ACC112 (cell line): Measurements from ENCODE around the gene FCGR1A.
"Not testable (repeated sequence)": the region's sequence is repeated elsewhere in the genome, so short reads cannot be mapped to it uniquely, and the experiment has no call there.

ENCODE experiments used
- H2AFZ ChIP-seq: fragments of 200-600 bp; sonication (generic); one replicate; pipeline ENCODE4 v1.6.0; 2017; ENCODE audit warnings: antibody characterized with exemption, low read length; ENCODE audit not compliant: unreplicated experiment
- H3K27ac ChIP-seq: fragments of 200-600 bp; sonication (generic); 2 replicates; pipeline ENCODE4 v1.5.1; 2014; ENCODE audit warnings: low read depth, mild to moderate bottlenecking, antibody characterized with exemption, low read length, moderate library complexity
- H3K27me3 ChIP-seq: fragments of 200-600 bp; sonication (generic); 2 replicates; pipeline ENCODE4 v1.6.1; 2014; ENCODE audit warnings: mild to moderate bottlenecking, antibody characterized with exemption, low read length, moderate library complexity, mixed read lengths; ENCODE audit not compliant: insufficient read depth
- H3K36me3 ChIP-seq: fragments of 200-600 bp; sonication (generic); 2 replicates; pipeline ENCODE4 v1.6.1; 2016; ENCODE audit warnings: mild to moderate bottlenecking, antibody characterized with exemption, low read length, moderate library complexity, mixed read lengths; ENCODE audit not compliant: insufficient read depth
- H3K4me1 ChIP-seq: fragments of 200-600 bp; sonication (generic); one replicate; pipeline ENCODE4 v1.6.1; 2016; ENCODE audit warnings: low read length, mixed read lengths; ENCODE audit not compliant: insufficient read depth, unreplicated experiment, control insufficient read depth
- H3K4me3 ChIP-seq: fragments of 200-600 bp; sonication (generic); 2 replicates; pipeline ENCODE4 v1.5.1; 2014; ENCODE audit warnings: mild to moderate bottlenecking, low read depth, low read length
- H3K79me2 ChIP-seq: fragments of 200-600 bp; sonication (generic); one replicate; pipeline ENCODE4 v1.6.0; 2016; ENCODE audit warnings: low read length; ENCODE audit not compliant: control insufficient read depth, unreplicated experiment, insufficient read depth

Gene FCGR1A

GRCh38 chr1:149782600-149782999 is at the start of gene FCGR1A:
TSS of gene FCGR1A (plus strand) at chr1:149782694. CDS start at chr1:149782744, 50 bp downstream.
- not testable (repeated sequence) for H2AFZ ChIP-seq, H3K4me3 ChIP-seq

GRCh38 chr1:149732781-149733180 is 49.7 kb upstream of the FCGR1A start:
- H3K79me2 ChIP-seq, H3K27me3 ChIP-seq, H3K4me1 ChIP-seq, H3K4me3 ChIP-seq, H3K27ac ChIP-seq, H3K36me3 ChIP-seq, H2AFZ ChIP-seq: not testable (repeated sequence)

More at GRCh38 chr1:149782600-149782999, at the start of gene FCGR1A:
- H3K36me3 ChIP-seq, H3K27me3 ChIP-seq, H3K4me1 ChIP-seq, H3K79me2 ChIP-seq, H3K27ac ChIP-seq: not testable (repeated sequence)

GRCh38 chr1:149734692-149735091 is 47.8 kb upstream of the FCGR1A start:
- not testable (repeated sequence) for H3K79me2 ChIP-seq, H2AFZ ChIP-seq, H3K4me3 ChIP-seq, H3K36me3 ChIP-seq, H3K4me1 ChIP-seq, H3K27ac ChIP-seq, H3K27me3 ChIP-seq

GRCh38 chr1:149740148-149740581 is 42.3 kb upstream of the FCGR1A start:
- not testable (repeated sequence) for H3K4me1 ChIP-seq, H3K36me3 ChIP-seq, H3K27ac ChIP-seq, H2AFZ ChIP-seq, H3K79me2 ChIP-seq, H3K4me3 ChIP-seq, H3K27me3 ChIP-seq

- H3K79me2 ChIP-seq, H2AFZ ChIP-seq, H3K27me3 ChIP-seq, H3K4me3 ChIP-seq, H3K36me3 ChIP-seq, H3K4me1 ChIP-seq, H3K27ac ChIP-seq: not testable (repeated sequence)
Measured at GRCh38 chr1:149740590-149741230, 41.8 kb upstream of the FCGR1A start.

GRCh38 chr1:149741914-149742313 is 40.6 kb upstream of the FCGR1A start:
- not testable (repeated sequence) for H3K79me2 ChIP-seq

GRCh38 chr1:149746463-149747356 is 35.8 kb upstream of the FCGR1A start:
- H3K4me3 ChIP-seq, H3K36me3 ChIP-seq, H2AFZ ChIP-seq, H3K79me2 ChIP-seq, H3K27me3 ChIP-seq, H3K27ac ChIP-seq, H3K4me1 ChIP-seq: not testable (repeated sequence)

More at GRCh38 chr1:149741914-149742313, 40.6 kb upstream of the FCGR1A start:
- not testable (repeated sequence) for H3K4me1 ChIP-seq, H3K27me3 ChIP-seq, H3K36me3 ChIP-seq, H3K4me3 ChIP-seq, H2AFZ ChIP-seq, H3K27ac ChIP-seq

GRCh38 chr1:149747359-149748143 is 34.9 kb upstream of the FCGR1A start:
- H3K79me2 ChIP-seq, H2AFZ ChIP-seq, H3K4me1 ChIP-seq, H3K36me3 ChIP-seq, H3K4me3 ChIP-seq, H3K27me3 ChIP-seq, H3K27ac ChIP-seq: not testable (repeated sequence)

GRCh38 chr1:149748144-149748500 is 34.4 kb upstream of the FCGR1A start:
- not testable (repeated sequence) for H2AFZ ChIP-seq, H3K79me2 ChIP-seq, H3K27me3 ChIP-seq, H3K4me1 ChIP-seq, H3K4me3 ChIP-seq, H3K36me3 ChIP-seq, H3K27ac ChIP-seq

- not testable (repeated sequence) for H2AFZ ChIP-seq, H3K36me3 ChIP-seq, H3K27ac ChIP-seq, H3K4me3 ChIP-seq, H3K27me3 ChIP-seq, H3K79me2 ChIP-seq, H3K4me1 ChIP-seq
Measured at GRCh38 chr1:149750562-149750961, 31.9 kb upstream of the FCGR1A start.
